B cell (primary cell): Measurements from ENCODE around the gene MED27.

Experiments used
- EZH2 ChIP-seq: IDR thresholded peaks from 2 replicates; pipeline ENCODE4 v1.6.1; 2012; ENCODE audit warnings: borderline replicate concordance, low read depth, mild to moderate bottlenecking, moderate library complexity, low read length; ENCODE audit not compliant: insufficient read depth, poor library complexity, severe bottlenecking
- TF ChIP-seq, protein P1 (sequence below): fragments of 200-600 bp; IDR thresholded peaks from one replicate; pipeline ENCODE4 v1.8.0; 2022; ENCODE audit warnings: antibody characterized with exemption, mild to moderate bottlenecking

DNA sequence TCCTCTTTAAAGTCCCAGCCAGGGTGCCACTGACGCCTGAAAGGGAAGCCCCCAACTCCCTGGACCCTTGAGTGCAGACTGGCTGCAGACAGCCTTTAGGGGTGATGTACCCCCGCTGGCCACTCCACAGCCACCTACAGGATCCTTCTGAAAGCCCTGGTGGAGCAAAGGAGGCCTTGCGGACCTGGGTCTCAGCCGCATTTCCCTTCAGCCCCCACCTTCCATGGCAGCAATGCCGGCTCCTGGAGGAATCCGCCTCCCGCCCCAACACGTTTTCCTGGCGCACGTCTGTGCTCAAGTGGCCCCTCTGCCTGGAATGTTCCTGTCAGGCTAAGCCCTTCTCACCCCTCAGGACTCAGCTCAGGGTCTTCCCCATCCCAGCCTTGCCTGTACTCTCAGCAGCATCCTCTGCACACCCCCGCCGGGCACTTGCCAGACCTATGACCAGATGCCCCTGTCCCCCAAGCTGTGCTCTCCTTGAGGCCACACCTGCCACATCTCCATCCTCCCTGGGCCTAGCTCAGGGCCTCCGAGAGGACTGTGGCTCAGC, 205.7 kb downstream of the MED27 start:
- TF ChIP-seq, protein P1, sequence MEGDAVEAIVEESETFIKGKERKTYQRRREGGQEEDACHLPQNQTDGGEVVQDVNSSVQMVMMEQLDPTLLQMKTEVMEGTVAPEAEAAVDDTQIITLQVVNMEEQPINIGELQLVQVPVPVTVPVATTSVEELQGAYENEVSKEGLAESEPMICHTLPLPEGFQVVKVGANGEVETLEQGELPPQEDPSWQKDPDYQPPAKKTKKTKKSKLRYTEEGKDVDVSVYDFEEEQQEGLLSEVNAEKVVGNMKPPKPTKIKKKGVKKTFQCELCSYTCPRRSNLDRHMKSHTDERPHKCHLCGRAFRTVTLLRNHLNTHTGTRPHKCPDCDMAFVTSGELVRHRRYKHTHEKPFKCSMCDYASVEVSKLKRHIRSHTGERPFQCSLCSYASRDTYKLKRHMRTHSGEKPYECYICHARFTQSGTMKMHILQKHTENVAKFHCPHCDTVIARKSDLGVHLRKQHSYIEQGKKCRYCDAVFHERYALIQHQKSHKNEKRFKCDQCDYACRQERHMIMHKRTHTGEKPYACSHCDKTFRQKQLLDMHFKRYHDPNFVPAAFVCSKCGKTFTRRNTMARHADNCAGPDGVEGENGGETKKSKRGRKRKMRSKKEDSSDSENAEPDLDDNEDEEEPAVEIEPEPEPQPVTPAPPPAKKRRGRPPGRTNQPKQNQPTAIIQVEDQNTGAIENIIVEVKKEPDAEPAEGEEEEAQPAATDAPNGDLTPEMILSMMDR = no peak
- TF ChIP-seq EZH2 = no peak
